GM18909 (cell line): ENCODE data around the gene RABGAP1.
"Not testable (repeated sequence)": the region's sequence is repeated elsewhere in the genome, so short reads cannot be mapped to it uniquely, and the experiment has no call there.

Experiments used
- ATAC-seq: cut with Tn5 transposase; IDR thresholded peaks from one replicate; pipeline ENCODE4 v1.9.1; 2021; ENCODE audit warnings: mild to moderate bottlenecking; ENCODE audit not compliant: unreplicated experiment, poor library complexity

The RABGAP1 gene

GRCh38 chr9:122940749-122941581 is at the start of gene RABGAP1:
Gene RABGAP1 (plus strand): TSS chr9:122941020. CDS start chr9:122957060, 16,040 bp downstream.
- peak; percentile 97 for ATAC-seq

- ATAC-seq: no peak
Observed at GRCh38 chr9:122897969-122898368, 42.9 kb upstream of the RABGAP1 start.

DNA sequence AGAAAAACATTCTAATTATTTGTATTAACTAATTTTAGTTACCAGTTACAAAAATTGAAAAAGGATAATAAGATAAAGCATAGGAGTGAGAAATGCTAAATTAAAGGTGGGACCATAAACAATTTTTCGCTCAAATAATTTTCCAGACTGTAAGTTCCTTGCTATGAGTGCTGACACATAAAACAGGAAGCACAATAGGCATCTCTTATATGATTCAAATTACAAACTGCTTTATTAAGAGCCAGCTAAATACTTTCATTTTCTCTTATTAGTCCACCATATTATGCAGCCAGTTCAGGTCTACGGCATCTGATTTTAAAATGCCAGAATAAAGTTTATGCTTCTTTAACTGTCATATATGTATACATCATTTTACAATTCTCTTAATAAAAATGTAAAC is 40.0 kb upstream of the RABGAP1 start:
- ATAC-seq: no peak

GRCh38 chr9:122904466-122904822 is 36.4 kb upstream of the RABGAP1 start:
- ATAC-seq: peak; percentile 30

GRCh38 chr9:122904823-122905710 is 35.8 kb upstream of the RABGAP1 start, which contains the start of gene RC3H2:
Gene RC3H2 (minus strand): TSS chr9:122905359. CDS start chr9:122897509, 7,850 bp downstream.
- peak; percentile 88 for ATAC-seq

DNA sequence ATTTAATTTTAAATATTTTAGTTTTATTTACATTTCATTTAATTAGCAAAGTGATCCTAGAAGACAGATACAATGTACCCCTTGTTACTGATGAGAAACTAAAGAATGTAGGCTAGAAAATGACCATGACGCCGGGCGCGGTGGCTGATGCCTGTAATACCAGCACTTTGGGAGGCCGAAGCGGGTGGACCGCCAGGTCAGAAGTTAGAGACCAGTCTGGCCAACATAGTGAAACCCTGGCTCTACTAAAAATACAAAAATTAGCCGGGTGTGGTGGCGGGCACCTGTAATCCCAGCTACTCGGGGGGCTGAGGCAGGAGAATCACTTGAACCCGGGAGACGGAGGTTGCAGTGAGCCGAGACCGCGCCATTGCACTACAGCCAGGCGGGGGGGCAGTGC is 34.7 kb upstream of the RABGAP1 start:
- ATAC-seq: not testable (repeated sequence)

- no peak for ATAC-seq
Observed at GRCh38 chr9:122912671-122912963, 28.2 kb upstream of the RABGAP1 start.

GRCh38 chr9:122912964-122913673 is 27.7 kb upstream of the RABGAP1 start, which contains the start of gene ZBTB6:
Gene ZBTB6 (minus strand): TSS chr9:122913323. CDS start chr9:122912072, 1,251 bp downstream.
- peak; percentile 97 for ATAC-seq

DNA sequence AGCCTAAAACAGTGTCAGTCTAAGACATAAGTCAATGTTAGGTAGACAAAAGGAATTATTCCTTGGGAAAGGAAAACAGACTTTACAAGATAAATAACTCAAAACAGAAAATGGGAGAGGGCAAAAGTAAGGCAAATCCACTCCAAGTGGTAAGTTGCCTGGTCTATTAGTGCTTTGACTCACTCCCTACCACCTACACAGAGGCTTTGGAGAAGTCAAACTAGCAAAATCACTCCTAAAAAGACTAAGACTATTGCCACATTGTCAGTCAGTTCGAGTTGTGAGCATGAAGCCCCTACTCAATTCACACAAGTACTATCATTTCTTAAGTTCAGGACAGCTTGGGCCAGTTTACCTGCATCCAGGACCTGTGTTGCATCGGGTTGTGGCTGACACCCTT is 22.5 kb upstream of the RABGAP1 start:
- no peak for ATAC-seq

DNA sequence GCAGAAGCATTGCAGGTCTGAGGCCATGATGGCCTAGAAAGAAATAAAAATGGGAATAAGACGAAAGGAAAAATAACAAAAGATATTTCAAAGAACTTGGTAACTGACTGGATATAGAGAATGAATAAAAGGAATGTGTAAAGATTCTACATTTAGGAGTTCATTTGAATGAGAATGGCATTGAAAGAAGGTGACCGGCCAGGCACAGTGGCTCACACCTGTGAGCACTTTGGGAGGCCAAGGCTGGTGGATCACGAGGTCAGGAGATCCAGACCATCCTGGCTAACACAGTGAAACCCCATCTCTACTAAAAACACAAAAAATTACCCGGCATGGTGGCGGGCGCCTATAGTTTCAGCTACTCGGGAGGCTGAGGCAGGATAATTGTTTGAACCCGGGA is 18.1 kb upstream of the RABGAP1 start:
- ATAC-seq: no peak

GRCh38 chr9:122923947-122924346 is 16.9 kb upstream of the RABGAP1 start:
- no peak for ATAC-seq

- no peak for ATAC-seq
Observed at GRCh38 chr9:122929796-122930354, 10.9 kb upstream of the RABGAP1 start.

GRCh38 chr9:122930541-122931225 is 10.1 kb upstream of the RABGAP1 start:
- ATAC-seq: no peak

GRCh38 chr9:122931226-122932121 is 9.3 kb upstream of the RABGAP1 start, which contains the start of gene ZBTB26:
Gene ZBTB26 (minus strand): TSS chr9:122931512. CDS start chr9:122919934, 11,578 bp downstream.
- ATAC-seq: peak; percentile 97

- ATAC-seq: no peak
Observed at GRCh38 chr9:122936464-122936863, 4.4 kb upstream of the RABGAP1 start.

- no peak for ATAC-seq
Observed at GRCh38 chr9:122936883-122937282, 3.9 kb upstream of the RABGAP1 start.

DNA sequence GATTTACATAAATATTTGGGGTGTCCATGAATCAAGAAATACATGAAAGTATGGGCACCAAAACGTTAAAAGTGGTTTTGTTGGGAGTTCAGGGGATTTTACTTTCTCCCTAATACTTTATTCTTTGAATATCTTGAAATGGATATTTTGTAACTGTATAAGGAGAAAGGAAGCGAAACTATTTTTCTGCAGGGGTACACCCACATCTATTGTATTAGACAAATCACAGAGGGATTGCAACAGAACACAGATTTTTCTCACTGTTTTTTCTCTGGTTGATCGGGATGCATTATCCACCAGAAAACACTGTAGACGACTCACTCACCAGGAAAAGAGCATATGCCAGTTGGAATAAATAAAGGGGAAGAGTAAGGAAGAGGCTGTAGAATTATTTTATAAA is 1.2 kb upstream of the RABGAP1 start:
- no peak for ATAC-seq

GRCh38 chr9:122940454-122940748 is 419 bp upstream of the RABGAP1 start:
- no peak for ATAC-seq
